Endothelial cell of umbilical vein (primary cell): ENCODE data around the gene HMGCS2. TPM values are rescaled to one million over a fixed set of nuclear protein-coding genes. Genes with fewer than 3 reads are reported as not detected.

ENCODE experiments used
- BruUV-seq: library from RNA; stranded (reverse); fragments of 400-500 nt; replicated peaks from 2 replicates; lab custom pipeline; 2021; lab: Mats Ljungman, UMichigan
- CTCF ChIA-PET: fragments of 300-600, 350-600 bp; sonication (Branson Sonifier 250); formaldehyde crosslinking; loops from one replicate; lab custom pipeline; 2021; ENCODE audit warnings: antibody characterized with exemption, inconsistent platforms; lab: Charles Lee
- POLR2A ChIA-PET: fragments of 300-600, 350-600 bp; sonication (Branson Sonifier 250); formaldehyde crosslinking; loops from one replicate; lab custom pipeline; 2021; ENCODE audit warnings: antibody characterized with exemption, inconsistent platforms; lab: Charles Lee
- DNase-seq: peaks from one replicate; pipeline ENCODE4 v3.0.0-alpha.2; 2011; ENCODE audit warnings: low read depth, low spot score
- FAIRE-seq: peaks from 2 replicates; lab custom pipeline; 2011; peaks lifted over from hg19 to GRCh38; lab: Jason Lieb, UNC
- H2AFZ ChIP-seq: 2 replicates; pipeline ENCODE4 v1.6.0; 2012; ENCODE audit warnings: low read depth, low read length, control low read depth, inconsistent platforms
- H3K27ac ChIP-seq: 2 replicates; pipeline ENCODE4 v1.5.1; 2011; ENCODE audit warnings: low read depth, mild to moderate bottlenecking, control low read depth, low read length, moderate library complexity; ENCODE audit not compliant: insufficient read depth
- H3K27me3 ChIP-seq, 2 experiments: 2 replicates each; pipeline versions ENCODE4 v1.6.0 to v1.6.1; 2011; ENCODE audit warnings: low read length in 2 of 2, mixed read lengths in 1 of 2; ENCODE audit not compliant: control insufficient read depth in 2 of 2, insufficient read depth in 2 of 2
- H3K36me3 ChIP-seq, 2 experiments: 2 replicates in 1 of 2; 3 replicates in 1 of 2; pipeline ENCODE4 v1.5.1; 2011; ENCODE audit warnings: low read length in 2 of 2, mild to moderate bottlenecking in 1 of 2, moderate library complexity in 1 of 2; ENCODE audit not compliant: control insufficient read depth in 2 of 2, insufficient read depth in 2 of 2; ENCODE audit errors: extremely low read depth in 1 of 2
- H3K4me1 ChIP-seq: 3 replicates; pipeline ENCODE4 v1.5.1; 2011; ENCODE audit warnings: mild to moderate bottlenecking, low read length; ENCODE audit not compliant: control insufficient read depth, insufficient read depth; ENCODE audit errors: extremely low read depth
- H3K4me2 ChIP-seq: 2 replicates; pipeline ENCODE4 v1.6.1; 2011; ENCODE audit warnings: low read length, control low read depth, mixed read lengths; ENCODE audit not compliant: insufficient read depth
- H3K4me3 ChIP-seq, 3 experiments: fragments of 200-600 bp in 1 of 3; sonication (generic), shearing (Covaris generic) in 1 of 3; replicated peaks in 1 of 3; 2 replicates each; pipeline ENCODE4 v1.5.1; 2011 to 2016; ENCODE audit warnings: control low read depth in 3 of 3, low read length in 3 of 3, mild to moderate bottlenecking in 2 of 3, inconsistent platforms in 1 of 3, low read depth in 1 of 3, moderate library complexity in 1 of 3; ENCODE audit not compliant: insufficient read depth in 1 of 3
- H3K79me2 ChIP-seq: 2 replicates; pipeline ENCODE4 v1.6.0; 2012; ENCODE audit warnings: low read length, inconsistent platforms; ENCODE audit not compliant: control insufficient read depth, insufficient read depth
- H3K9ac ChIP-seq: replicated peaks from 2 replicates; pipeline ENCODE3; 2011; ENCODE audit warnings: low read length, control low read depth; ENCODE audit not compliant: insufficient read depth; ENCODE audit errors: extremely low read depth
- H3K9me1 ChIP-seq: replicated peaks from 3 replicates; pipeline ENCODE4 v1.6.0; 2011; ENCODE audit warnings: mild to moderate bottlenecking, low read length; ENCODE audit not compliant: control insufficient read depth, insufficient read depth; ENCODE audit errors: extremely low read depth
- H3K9me3 ChIP-seq: replicated peaks from 2 replicates; pipeline ENCODE4 v1.5.1; 2012; ENCODE audit warnings: low read length, inconsistent platforms; ENCODE audit not compliant: control insufficient read depth, insufficient read depth
- H4K20me1 ChIP-seq: replicated peaks from 2 replicates; pipeline ENCODE3; 2011; ENCODE audit warnings: mild to moderate bottlenecking, low read length; ENCODE audit not compliant: control insufficient read depth, insufficient read depth; ENCODE audit errors: extremely low read depth
- EZH2 ChIP-seq: IDR thresholded peaks from 2 replicates; pipeline ENCODE4 v1.6.1; 2012; ENCODE audit warnings: borderline replicate concordance, low read depth, mild to moderate bottlenecking, moderate library complexity, low read length, inconsistent platforms; ENCODE audit not compliant: severe bottlenecking
- FOS ChIP-seq: IDR thresholded peaks from 2 replicates; pipeline ENCODE4 v1.6.1; 2011; ENCODE audit warnings: mild to moderate bottlenecking, low read length, moderate library complexity, borderline replicate concordance; ENCODE audit not compliant: insufficient read depth
- GATA2 ChIP-seq: IDR thresholded peaks from 2 replicates; pipeline ENCODE4 v1.7.0; 2011; ENCODE audit warnings: low read depth, mild to moderate bottlenecking, moderate library complexity, mixed read lengths, low read length; ENCODE audit not compliant: insufficient read length, insufficient read depth
- JUN ChIP-seq: IDR thresholded peaks from 2 replicates; pipeline ENCODE4 v1.6.1; 2011; ENCODE audit warnings: borderline replicate concordance, low read depth; ENCODE audit not compliant: insufficient read length, insufficient read depth
- MAX ChIP-seq: IDR thresholded peaks from 2 replicates; pipeline ENCODE4 v1.6.1; 2011; ENCODE audit not compliant: insufficient read depth, insufficient read length
- MYC ChIP-seq: IDR thresholded peaks from one replicate; pipeline ENCODE4 v1.6.1; 2011; ENCODE audit warnings: mild to moderate bottlenecking, low read depth, low read length
- POLR2A ChIP-seq: IDR thresholded peaks from 2 replicates; pipeline ENCODE4 v1.6.1; 2012; ENCODE audit warnings: low read depth, mild to moderate bottlenecking, control low read depth, low read length
- POLR2AphosphoS5 ChIP-seq: IDR thresholded peaks from 2 replicates; pipeline ENCODE4 v1.6.1; 2012; ENCODE audit warnings: low read depth, mild to moderate bottlenecking, control low read depth, low read length, moderate library complexity; ENCODE audit not compliant: insufficient read depth
- dilution Hi-C: fragments of 300-500 bp; cut with MboI; formaldehyde crosslinking; loops from one replicate; pipeline ENCODE4 v1.15.0; 2019; ENCODE audit warnings: low sequenced_read_pairs; ENCODE audit not compliant: extremely low pct_ligation_motif_present
- intact Hi-C: fragments of 100-400 bp; cut with micrococcal nuclease; formaldehyde crosslinking; loops from one replicate; pipeline ENCODE4 v1.10.0; 2022
- polyA plus RNA-seq, 4 experiments: library from polyadenylated mRNA; depleted of rRNA in 3 of 4; stranded (reverse) in 3 of 4; unstranded in 1 of 4; fragments of >200 nt; gene quantifications; 2 replicates each; pipeline versions ENCODE4 v1.2.1 to v1.2.3, GENCODE V29; 2011 to 2012; ENCODE audit warnings: missing spikeins in 1 of 4
- total RNA-seq: library from RNA; stranded (reverse); gene quantifications from 2 replicates; pipeline ENCODE4 v1.2.3, GENCODE V29; 2021
- TF ChIP-seq, protein P1 (sequence below), 2 donors: IDR thresholded peaks; 1 replicate in 1 of 2; 2 replicates in 1 of 2; pipeline ENCODE4 v1.5.1; 2011; ENCODE audit warnings: low read length in 2 of 2, mild to moderate bottlenecking in 2 of 2, moderate library complexity in 2 of 2, control low read depth in 1 of 2, inconsistent platforms in 1 of 2, low read depth in 1 of 2; ENCODE audit not compliant: insufficient read depth in 1 of 2; ENCODE audit errors: extremely low read depth in 1 of 2

HMGCS2 gene
- total and polyA plus RNA-seq, 2 donors (not counting 3 experiments of a cell fraction or from before 2014, with no cell fraction given) = not detected

GRCh38 chr1:119742677-119743076 is 26.0 kb downstream of the HMGCS2 start:
- TF ChIP-seq FOS (no peak), JUN (no peak), GATA2 (no peak)
- TF ChIP-seq, protein P1, sequence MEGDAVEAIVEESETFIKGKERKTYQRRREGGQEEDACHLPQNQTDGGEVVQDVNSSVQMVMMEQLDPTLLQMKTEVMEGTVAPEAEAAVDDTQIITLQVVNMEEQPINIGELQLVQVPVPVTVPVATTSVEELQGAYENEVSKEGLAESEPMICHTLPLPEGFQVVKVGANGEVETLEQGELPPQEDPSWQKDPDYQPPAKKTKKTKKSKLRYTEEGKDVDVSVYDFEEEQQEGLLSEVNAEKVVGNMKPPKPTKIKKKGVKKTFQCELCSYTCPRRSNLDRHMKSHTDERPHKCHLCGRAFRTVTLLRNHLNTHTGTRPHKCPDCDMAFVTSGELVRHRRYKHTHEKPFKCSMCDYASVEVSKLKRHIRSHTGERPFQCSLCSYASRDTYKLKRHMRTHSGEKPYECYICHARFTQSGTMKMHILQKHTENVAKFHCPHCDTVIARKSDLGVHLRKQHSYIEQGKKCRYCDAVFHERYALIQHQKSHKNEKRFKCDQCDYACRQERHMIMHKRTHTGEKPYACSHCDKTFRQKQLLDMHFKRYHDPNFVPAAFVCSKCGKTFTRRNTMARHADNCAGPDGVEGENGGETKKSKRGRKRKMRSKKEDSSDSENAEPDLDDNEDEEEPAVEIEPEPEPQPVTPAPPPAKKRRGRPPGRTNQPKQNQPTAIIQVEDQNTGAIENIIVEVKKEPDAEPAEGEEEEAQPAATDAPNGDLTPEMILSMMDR (IDR thresholded peaks at IDR 0.05; ENCODE audit: extremely low read depth in 1 of 2, insufficient read depth in 1 of 2, low read depth in 1 of 2, low read length in 2 of 2) = no peak
- H3K79me2 ChIP-seq = no peaks in the 10 kb centered on the region
- FAIRE-seq (no peak), DNase-seq (no peak)
- no peaks in the 10 kb centered on the region for H3K27me3 ChIP-seq
- ChIA-PET POLR2A (no interaction called here), CTCF (interaction anchor here (1.1 to 3.6 kb wide), 5 partner anchors 12 to 142 kb away, joined by 3 to 28 read pairs (median 6); partner anchors contain the start of gene PHGDH)
- intact Hi-C loops = no loop called here
- H3K9ac ChIP-seq = no peak overlapping the region
- no peaks in the 10 kb centered on the region for H3K9me3 ChIP-seq
- H2AFZ ChIP-seq = no peak overlapping the region
- no peaks in the 10 kb centered on the region for H4K20me1 ChIP-seq
- BruUV-seq = no TSS peak
- no peaks in the 10 kb centered on the region for H3K9me1 ChIP-seq
- no peak overlapping the region for H3K27ac ChIP-seq
- dilution Hi-C loops = no loop called here
- no peaks in the 10 kb centered on the region for H3K4me1 ChIP-seq
- H3K36me3 ChIP-seq = no peaks in the 10 kb centered on the region
- no peak overlapping the region for H3K4me2 ChIP-seq
- H3K4me3 ChIP-seq = no peak overlapping the region

- CTCF ChIA-PET = interaction anchor here (0.8 to 3.6 kb wide), 3 partner anchors 67 to 142 kb away, joined by 3 to 28 read pairs (median 3); no protein-coding TSS in a partner anchor
- BruUV-seq = no TSS peak
These were observed 26.5 kb downstream of the HMGCS2 start for GRCh38 chr1:119742202-119742601.

More at GRCh38 chr1:119742202-119742601, 26.5 kb downstream of the HMGCS2 start:
- POLR2A ChIA-PET = interaction anchor here (1.2 kb wide), 1 partner anchor 131 kb away, joined by 3 read pairs; no protein-coding TSS in a partner anchor
- FAIRE-seq = no peak
- DNase-seq = no peak
- H4K20me1 ChIP-seq = no peaks in the 10 kb centered on the region
- dilution Hi-C loops = no loop called here
- H3K4me2 ChIP-seq = no peak overlapping the region
- H3K9me3 ChIP-seq = no peaks in the 10 kb centered on the region
- H3K36me3 ChIP-seq = no peaks in the 10 kb centered on the region
- no peak overlapping the region for H3K27ac ChIP-seq
- H3K9me1 ChIP-seq = no peaks in the 10 kb centered on the region
- no peaks in the 10 kb centered on the region for H3K4me1 ChIP-seq
- H2AFZ ChIP-seq = no peak overlapping the region
- no peak overlapping the region for H3K4me3 ChIP-seq
- no peaks in the 10 kb centered on the region for H3K79me2 ChIP-seq
- intact Hi-C loops = no loop called here
- TF ChIP-seq POLR2AphosphoS5 (no peak), JUN (no peak), GATA2 (no peak), FOS (no peak), MAX (no peak), MYC (no peak), POLR2A (no peak), EZH2 (no peak)
- TF ChIP-seq, protein P1 (IDR thresholded peaks at IDR 0.05; ENCODE audit: extremely low read depth in 1 of 2, insufficient read depth in 1 of 2, low read depth in 1 of 2, low read length in 2 of 2) = no peak
- H3K27me3 ChIP-seq = no peaks in the 10 kb centered on the region
- H3K9ac ChIP-seq = no peak overlapping the region
